HepG2 (cell line): ENCODE data around the gene QRFP. TPM values are rescaled to one million over a fixed set of nuclear protein-coding genes. Genes with fewer than 3 reads are reported as not detected.

Experiments
- CBFB ChIP-seq: sonication (generic); formaldehyde crosslinking; IDR thresholded peaks from 2 replicates; pipeline ENCODE4 v1.4.0; 2020; ENCODE audit warnings: missing genetic modification reagents
- ELK4 ChIP-seq: sonication (generic); formaldehyde crosslinking; IDR thresholded peaks from 2 replicates; pipeline ENCODE4 v1.9.0; 2021; ENCODE audit warnings: missing genetic modification reagents, borderline replicate concordance
- NR2F2 ChIP-seq: IDR thresholded peaks from 2 replicates; pipeline ENCODE4 v1.6.1; 2012; ENCODE audit warnings: low read depth, inconsistent platforms, borderline replicate concordance
- SIX4 ChIP-seq: sonication (generic); formaldehyde crosslinking; IDR thresholded peaks from 2 replicates; pipeline ENCODE4 v1.4.0; 2020; ENCODE audit warnings: missing genetic modification reagents
- ZNF160 ChIP-seq: sonication (generic); formaldehyde crosslinking; IDR thresholded peaks from 2 replicates; pipeline ENCODE4 v1.8.0; 2022; ENCODE audit warnings: mild to moderate bottlenecking, inconsistent platforms, missing genetic modification reagents
- ZNF432 ChIP-seq: sonication (generic); formaldehyde crosslinking; IDR thresholded peaks from 2 replicates; pipeline ENCODE4 v1.5.0; 2020; ENCODE audit warnings: missing genetic modification reagents, mild to moderate bottlenecking, borderline replicate concordance
- ZNF512B ChIP-seq: sonication (generic); formaldehyde crosslinking; IDR thresholded peaks from 2 replicates; pipeline ENCODE4 v1.5.1; 2020; ENCODE audit warnings: missing genetic modification reagents, mild to moderate bottlenecking, borderline replicate concordance
- ZSCAN31 ChIP-seq: sonication (generic); formaldehyde crosslinking; IDR thresholded peaks from 2 replicates; pipeline ENCODE4 v1.5.0; 2020; ENCODE audit warnings: low read depth, mild to moderate bottlenecking, missing genetic modification reagents
- polyA plus RNA-seq, 8 experiments: library from polyadenylated mRNA; depleted of rRNA in 3 of 8; stranded (reverse) in 7 of 8; unstranded in 1 of 8; fragments of >200 nt; fragmentation: Illumina TruSeq in 4 of 8; extraction: Trizol in 4 of 8; gene quantifications; 2 replicates each; pipeline versions ENCODE4 v1.2.1 to v1.2.3, GENCODE V29; 2011 to 2016; ENCODE audit warnings: low read depth in 4 of 8, missing spikeins in 1 of 8, mixed read lengths in 1 of 8; ENCODE audit not compliant: insufficient read depth in 1 of 8
- total RNA-seq, 5 experiments: library from RNA; depleted of rRNA; stranded (reverse); fragments of >200 nt; fragmentation: Illumina TruSeq; extraction: Trizol; gene quantifications; 2 replicates each; pipeline ENCODE4 v1.2.3, GENCODE V29; 2016; ENCODE audit warnings: low read depth in 1 of 5

Gene QRFP
- total and polyA plus RNA-seq, 2 of the 13 experiments (the other 11 are each of a cell fraction or from before 2014, with no cell fraction given): not detected

GRCh38 chr9:130919559-130920145 is 23.0 kb upstream of the QRFP start (continued):
- no peak for TF ChIP-seq ZNF432 (CRISPR knock-in tag)
- no peak for TF ChIP-seq CBFB (CRISPR knock-in tag)
- no peak for TF ChIP-seq ELK4
- TF ChIP-seq ZNF160 (CRISPR knock-in tag): no peak
- TF ChIP-seq NR2F2: no peak
- no peak for TF ChIP-seq ZNF512B (CRISPR knock-in tag)
- TF ChIP-seq SIX4 (CRISPR knock-in tag): no peak
- no peak for TF ChIP-seq ZSCAN31
